ENCODE results near the gene FASLG. TPM values are rescaled to one million over a fixed set of nuclear protein-coding genes. Genes with fewer than 3 reads are reported as not detected.

The FASLG gene, protein sequence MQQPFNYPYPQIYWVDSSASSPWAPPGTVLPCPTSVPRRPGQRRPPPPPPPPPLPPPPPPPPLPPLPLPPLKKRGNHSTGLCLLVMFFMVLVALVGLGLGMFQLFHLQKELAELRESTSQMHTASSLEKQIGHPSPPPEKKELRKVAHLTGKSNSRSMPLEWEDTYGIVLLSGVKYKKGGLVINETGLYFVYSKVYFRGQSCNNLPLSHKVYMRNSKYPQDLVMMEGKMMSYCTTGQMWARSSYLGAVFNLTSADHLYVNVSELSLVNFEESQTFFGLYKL
- polyA plus RNA-seq (2012; ENCODE audit: insufficient read length, low read depth), result not detected

DNA sequence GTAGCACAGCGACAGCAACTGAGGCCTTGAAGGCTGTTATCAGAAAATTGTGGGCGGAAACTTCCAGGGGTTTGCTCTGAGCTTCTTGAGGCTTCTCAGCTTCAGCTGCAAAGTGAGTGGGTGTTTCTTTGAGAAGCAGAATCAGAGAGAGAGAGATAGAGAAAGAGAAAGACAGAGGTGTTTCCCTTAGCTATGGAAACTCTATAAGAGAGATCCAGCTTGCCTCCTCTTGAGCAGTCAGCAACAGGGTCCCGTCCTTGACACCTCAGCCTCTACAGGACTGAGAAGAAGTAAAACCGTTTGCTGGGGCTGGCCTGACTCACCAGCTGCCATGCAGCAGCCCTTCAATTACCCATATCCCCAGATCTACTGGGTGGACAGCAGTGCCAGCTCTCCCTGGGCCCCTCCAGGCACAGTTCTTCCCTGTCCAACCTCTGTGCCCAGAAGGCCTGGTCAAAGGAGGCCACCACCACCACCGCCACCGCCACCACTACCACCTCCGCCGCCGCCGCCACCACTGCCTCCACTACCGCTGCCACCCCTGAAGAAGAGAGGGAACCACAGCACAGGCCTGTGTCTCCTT lies at the start of gene FASLG:
Gene FASLG, plus strand, starts transcription at position 233 of the 583 bp plus-strand sequence. Its CDS starts 99 bp downstream, at position 332.
- TF ChIP-seq FOXP2 (optimal IDR thresholded peaks at IDR 0.05; ENCODE audit: borderline replicate concordance, extremely low read depth, extremely low read length, insufficient read depth) (no peak), TAF1 (IDR thresholded peaks at IDR 0.05; ENCODE audit: borderline replicate concordance, insufficient read depth, low read length) (no peak), POLR2AphosphoS5 (IDR thresholded peaks at IDR 0.05; ENCODE audit: low read depth, low read length) (no peak)
- TF ChIP-seq, protein P1, sequence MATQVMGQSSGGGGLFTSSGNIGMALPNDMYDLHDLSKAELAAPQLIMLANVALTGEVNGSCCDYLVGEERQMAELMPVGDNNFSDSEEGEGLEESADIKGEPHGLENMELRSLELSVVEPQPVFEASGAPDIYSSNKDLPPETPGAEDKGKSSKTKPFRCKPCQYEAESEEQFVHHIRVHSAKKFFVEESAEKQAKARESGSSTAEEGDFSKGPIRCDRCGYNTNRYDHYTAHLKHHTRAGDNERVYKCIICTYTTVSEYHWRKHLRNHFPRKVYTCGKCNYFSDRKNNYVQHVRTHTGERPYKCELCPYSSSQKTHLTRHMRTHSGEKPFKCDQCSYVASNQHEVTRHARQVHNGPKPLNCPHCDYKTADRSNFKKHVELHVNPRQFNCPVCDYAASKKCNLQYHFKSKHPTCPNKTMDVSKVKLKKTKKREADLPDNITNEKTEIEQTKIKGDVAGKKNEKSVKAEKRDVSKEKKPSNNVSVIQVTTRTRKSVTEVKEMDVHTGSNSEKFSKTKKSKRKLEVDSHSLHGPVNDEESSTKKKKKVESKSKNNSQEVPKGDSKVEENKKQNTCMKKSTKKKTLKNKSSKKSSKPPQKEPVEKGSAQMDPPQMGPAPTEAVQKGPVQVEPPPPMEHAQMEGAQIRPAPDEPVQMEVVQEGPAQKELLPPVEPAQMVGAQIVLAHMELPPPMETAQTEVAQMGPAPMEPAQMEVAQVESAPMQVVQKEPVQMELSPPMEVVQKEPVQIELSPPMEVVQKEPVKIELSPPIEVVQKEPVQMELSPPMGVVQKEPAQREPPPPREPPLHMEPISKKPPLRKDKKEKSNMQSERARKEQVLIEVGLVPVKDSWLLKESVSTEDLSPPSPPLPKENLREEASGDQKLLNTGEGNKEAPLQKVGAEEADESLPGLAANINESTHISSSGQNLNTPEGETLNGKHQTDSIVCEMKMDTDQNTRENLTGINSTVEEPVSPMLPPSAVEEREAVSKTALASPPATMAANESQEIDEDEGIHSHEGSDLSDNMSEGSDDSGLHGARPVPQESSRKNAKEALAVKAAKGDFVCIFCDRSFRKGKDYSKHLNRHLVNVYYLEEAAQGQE (IDR thresholded peaks at IDR 0.05; ENCODE audit: insufficient read depth in 1 of 2, low read depth in 2 of 2, low read length in 2 of 2), result no peak

DNA sequence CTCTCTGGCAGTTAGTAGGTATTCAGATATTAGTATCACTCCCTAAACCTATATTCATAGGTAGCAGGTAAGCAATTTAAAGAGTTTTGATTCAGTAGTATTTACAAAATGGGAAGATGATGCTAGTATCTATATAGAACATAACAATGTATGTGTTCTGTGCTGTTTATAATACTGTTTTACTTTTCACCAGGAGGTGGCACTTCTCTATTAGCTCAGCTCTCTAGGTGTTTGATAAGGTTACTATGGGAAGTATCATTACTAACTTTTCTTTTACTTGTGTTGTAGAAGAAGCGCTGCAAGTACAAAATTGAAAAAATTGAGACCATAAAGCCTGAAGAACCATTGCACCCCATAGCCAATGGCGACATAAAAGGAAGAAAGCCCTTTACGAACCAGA lies 49.4 kb upstream of the FASLG start:
- TF ChIP-seq TAF1 (IDR thresholded peaks at IDR 0.05; ENCODE audit: borderline replicate concordance, insufficient read depth, low read length) (no peak), POLR2AphosphoS5 (IDR thresholded peaks at IDR 0.05; ENCODE audit: low read depth, low read length) (no peak), SIN3A (IDR thresholded peaks at IDR 0.05; ENCODE audit: borderline replicate concordance, insufficient read depth, low read length) (no peak), FOXP2 (optimal IDR thresholded peaks at IDR 0.05; ENCODE audit: borderline replicate concordance, extremely low read depth, extremely low read length, insufficient read depth) (no peak)
- TF ChIP-seq, protein P1 (IDR thresholded peaks at IDR 0.05; ENCODE audit: insufficient read depth in 1 of 2, low read depth in 2 of 2, low read length in 2 of 2), result no peak

DNA sequence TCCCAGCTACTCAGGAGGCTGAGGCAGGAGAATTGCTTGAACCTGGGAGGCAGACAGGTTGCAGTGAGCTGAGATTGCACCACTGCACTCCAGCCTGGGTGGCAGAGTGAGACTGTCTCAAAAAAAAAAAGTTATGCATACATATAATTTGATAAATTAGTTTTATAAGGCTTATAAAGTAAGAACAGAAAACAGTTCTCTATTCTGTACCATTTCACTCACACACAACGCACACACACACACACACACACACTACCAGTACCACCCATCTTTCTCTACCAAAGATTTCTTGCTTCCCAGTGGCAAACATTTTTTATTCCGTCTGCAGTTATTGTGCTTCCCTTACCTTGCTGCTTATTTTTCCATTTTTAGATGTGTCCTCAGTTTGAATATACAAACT lies 46.4 kb upstream of the FASLG start:
- TF ChIP-seq SIN3A (IDR thresholded peaks at IDR 0.05; ENCODE audit: borderline replicate concordance, insufficient read depth, low read length) (no peak), POLR2AphosphoS5 (IDR thresholded peaks at IDR 0.05; ENCODE audit: low read depth, low read length) (no peak), FOXP2 (optimal IDR thresholded peaks at IDR 0.05; ENCODE audit: borderline replicate concordance, extremely low read depth, extremely low read length, insufficient read depth) (no peak), TAF1 (IDR thresholded peaks at IDR 0.05; ENCODE audit: borderline replicate concordance, insufficient read depth, low read length) (no peak)
- TF ChIP-seq, protein P1 (IDR thresholded peaks at IDR 0.05; ENCODE audit: insufficient read depth in 1 of 2, low read depth in 2 of 2, low read length in 2 of 2), result no peak

DNA sequence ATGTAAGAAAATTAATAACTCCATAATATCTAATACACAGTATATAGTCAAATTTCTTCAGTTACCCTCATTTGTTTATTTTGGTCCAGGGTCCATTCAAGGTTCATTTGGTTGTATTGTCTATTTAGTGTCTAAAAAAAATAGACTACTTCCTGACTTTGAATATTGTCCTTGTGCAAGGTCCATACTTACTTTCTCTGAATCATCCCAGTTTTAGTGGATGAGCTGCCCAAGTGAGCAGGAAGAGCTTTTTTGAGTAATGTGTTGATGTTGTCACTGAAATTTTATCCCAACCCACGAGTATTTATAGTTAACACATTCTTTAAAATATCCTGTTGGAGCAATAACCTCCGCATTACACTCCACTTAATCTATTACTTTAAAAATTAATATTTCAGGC lies 45.6 kb upstream of the FASLG start:
- TF ChIP-seq SIN3A (IDR thresholded peaks at IDR 0.05; ENCODE audit: borderline replicate concordance, insufficient read depth, low read length), result no peak
- TF ChIP-seq TAF1 (IDR thresholded peaks at IDR 0.05; ENCODE audit: borderline replicate concordance, insufficient read depth, low read length), result no peak
- TF ChIP-seq, protein P1 (IDR thresholded peaks at IDR 0.05; ENCODE audit: insufficient read depth in 1 of 2, low read depth in 2 of 2, low read length in 2 of 2), result no peak
- TF ChIP-seq POLR2AphosphoS5 (IDR thresholded peaks at IDR 0.05; ENCODE audit: low read depth, low read length), result no peak
- TF ChIP-seq FOXP2 (optimal IDR thresholded peaks at IDR 0.05; ENCODE audit: borderline replicate concordance, extremely low read depth, extremely low read length, insufficient read depth), result no peak
